DMS114 treated with DMSO at 0.1 percent for 48 hours (cell line): ENCODE data around the gene PLEKHM2.
"Not testable (repeated sequence)": the region's sequence is repeated elsewhere in the genome, so short reads cannot be mapped to it uniquely, and the experiment has no call there.

Experiments
- DNase-seq: peaks from one replicate; lab custom pipeline; 2025; ENCODE audit not compliant: unreplicated experiment; lab: John Stamatoyannopoulos, UW

PLEKHM2 gene

DNA sequence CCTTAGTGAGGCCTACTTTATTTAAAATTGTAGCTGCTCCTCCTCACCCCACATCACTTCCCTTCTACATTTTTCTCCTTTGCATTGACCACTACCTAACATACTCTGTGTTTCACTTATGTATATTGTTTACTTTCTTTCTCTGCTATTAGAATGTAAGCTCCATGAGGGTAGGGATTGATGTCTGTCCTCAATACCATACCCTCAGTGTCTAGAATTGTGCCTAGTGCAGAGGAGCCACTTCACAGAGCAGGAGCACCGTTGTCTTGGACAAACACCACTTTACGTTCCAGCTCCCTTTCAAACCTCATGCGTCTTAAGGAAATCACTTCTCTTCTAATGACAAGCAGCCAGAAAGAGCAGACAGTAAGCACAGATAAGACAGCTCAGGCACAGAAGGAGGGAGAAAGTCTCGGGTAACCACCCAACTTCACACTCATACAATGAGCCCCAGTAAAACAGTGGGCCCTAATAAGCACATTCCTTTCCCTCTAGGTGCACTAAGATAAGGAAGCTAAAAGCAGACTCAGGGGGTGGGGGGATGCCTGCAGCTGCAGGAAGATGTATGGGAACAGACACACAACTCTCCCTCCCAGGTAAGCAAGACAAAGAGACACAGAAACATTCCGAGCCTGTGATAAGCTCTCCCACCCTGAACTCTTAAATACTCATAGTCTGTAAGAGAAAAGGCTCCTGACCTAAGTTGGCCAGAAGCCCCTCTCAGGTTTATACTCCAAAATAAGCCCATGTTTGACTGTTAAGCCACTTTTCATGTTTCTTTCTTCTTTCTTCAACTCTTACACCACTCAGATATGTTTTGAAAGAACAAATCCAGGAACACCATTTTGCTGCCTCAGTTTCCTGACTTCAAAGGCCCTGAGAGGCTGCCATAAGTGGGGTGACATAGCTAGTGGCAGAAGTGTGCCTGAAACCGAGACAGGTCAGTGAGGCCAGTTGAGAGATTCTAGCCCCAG is 7.1 kb upstream of the PLEKHM2 start:
- no peak for DNase-seq

DNA sequence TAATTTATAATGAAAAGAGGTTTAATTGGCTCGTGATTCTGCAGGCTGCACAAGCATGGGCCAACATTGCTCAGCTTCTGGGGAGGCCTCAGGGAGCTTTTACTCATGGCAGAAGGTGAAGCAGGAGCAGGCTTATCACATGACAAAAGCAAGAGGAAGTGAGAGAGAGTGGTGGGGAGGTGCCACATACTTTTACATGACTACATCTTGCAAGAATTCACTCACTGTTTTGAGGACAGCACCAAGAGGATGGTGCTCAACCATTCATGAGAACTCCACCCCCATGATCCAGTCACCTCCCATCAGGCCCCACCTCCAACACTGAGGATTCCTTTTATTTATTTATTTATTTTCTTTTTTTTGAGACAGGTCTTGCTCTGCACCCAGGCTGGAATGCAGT is 5.5 kb upstream of the PLEKHM2 start:
- DNase-seq: no peak

DNA sequence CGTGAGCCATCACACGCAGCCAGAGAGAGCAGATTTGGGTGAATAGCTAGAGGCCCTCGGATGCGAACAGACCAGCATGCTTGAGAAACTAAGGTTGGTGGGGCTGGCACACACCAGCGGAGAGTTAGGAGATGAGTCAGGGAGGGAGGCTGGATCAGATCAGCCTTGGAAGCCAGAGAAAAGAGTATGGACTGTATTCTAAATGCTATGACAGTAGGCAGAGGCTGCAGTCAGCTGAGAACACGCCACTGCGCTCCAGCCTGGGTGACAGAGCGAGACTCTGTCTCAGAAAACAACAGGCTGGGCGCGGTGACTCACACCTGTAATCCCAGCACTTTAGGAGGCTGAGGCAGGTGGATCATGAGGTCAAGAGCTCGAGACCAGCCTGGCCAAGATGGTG is 4.0 kb upstream of the PLEKHM2 start:
- no peak for DNase-seq

- no peak for DNase-seq
These were observed 3.4 kb upstream of the PLEKHM2 start for GRCh38 chr1:15680561-15681348.

GRCh38 chr1:15681349-15682292 is 2.5 kb upstream of the PLEKHM2 start:
- DNase-seq: no peak

- DNase-seq: no peak
These were observed 1.2 kb upstream of the PLEKHM2 start for GRCh38 chr1:15682936-15683341.

DNA sequence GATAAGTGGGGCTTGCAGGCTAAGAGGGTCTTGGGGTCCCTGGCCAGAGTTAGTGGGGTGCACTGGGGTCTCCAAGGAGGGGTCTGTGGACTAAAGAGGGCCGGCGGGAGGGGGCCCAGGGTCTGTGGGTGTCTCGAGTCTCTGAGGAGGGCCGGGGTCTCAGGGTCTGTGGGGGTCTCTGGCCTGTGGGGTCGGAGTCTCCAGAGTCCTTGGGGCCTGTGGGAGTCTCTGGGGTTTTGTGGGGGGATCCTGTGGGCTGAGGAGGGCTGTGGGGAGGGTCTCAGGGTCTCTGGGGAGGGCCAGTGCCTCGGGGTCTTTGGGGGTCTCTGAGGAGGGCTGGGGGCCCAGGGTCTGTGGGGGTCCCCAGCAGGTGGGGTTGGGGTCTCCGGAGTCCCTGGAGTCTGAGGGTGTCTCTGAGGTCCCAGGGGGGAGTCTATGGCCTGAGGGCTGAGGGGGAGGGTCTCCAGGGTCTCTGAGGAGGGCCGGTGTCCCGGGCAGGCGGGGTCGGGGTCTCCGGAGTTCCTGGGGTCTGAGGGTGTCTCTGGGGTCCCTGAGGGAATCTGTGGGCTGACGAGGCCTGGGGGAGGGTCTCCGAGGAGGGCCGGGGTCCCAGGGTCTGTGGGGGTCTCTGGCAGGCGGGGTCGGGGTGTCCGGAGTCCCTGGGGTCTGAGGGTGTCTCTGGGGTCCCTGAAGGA is 628 bp upstream of the PLEKHM2 start:
- no peak for DNase-seq

DNA sequence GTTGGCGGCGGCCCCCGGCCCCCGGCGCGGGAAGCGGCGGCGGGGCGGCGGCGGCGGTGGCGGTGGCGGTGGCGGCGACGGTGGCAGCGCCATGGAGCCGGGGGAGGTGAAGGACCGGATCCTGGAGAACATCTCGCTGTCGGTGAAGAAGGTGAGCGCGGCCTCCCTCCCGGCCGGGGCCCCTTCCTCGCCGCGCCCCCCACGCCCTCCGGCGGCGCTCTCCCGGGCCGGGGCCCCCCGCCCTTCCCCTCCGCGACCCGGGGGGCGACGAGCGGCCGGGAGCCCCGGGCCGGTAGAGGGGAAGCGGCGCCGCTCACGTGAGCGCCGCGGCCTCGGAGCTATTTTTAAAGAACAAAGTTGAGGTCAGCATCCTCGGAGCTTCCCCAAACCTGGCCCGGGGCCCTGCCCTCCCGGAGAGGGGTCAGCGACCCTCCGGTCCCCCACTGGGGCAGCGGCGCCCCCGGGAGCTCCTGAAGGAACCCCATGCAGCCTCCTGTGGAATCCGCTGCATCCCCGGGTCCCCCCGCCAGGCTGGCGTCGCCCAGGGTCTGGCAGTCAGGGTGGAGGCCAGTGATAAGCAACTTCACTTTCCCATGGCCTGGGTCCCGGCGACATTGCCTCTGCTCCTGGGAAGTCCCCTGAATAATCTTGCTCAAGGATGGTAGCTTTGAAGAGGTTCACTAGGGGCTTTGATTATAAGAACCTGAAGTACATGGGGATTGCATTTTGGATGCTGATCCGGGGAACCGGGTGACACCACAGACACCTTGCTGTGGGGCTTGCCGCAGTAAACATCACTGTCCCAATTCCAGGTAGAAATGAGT is 560 bp downstream of the PLEKHM2 start:
- no peak for DNase-seq

GRCh38 chr1:15685820-15686219 is 1.7 kb downstream of the PLEKHM2 start:
- DNase-seq: no peak

- DNase-seq: no peak
These were observed 3.3 kb downstream of the PLEKHM2 start for GRCh38 chr1:15687446-15687845.

- DNase-seq: no peak
These were observed 6.2 kb downstream of the PLEKHM2 start for GRCh38 chr1:15690317-15690716.

DNA sequence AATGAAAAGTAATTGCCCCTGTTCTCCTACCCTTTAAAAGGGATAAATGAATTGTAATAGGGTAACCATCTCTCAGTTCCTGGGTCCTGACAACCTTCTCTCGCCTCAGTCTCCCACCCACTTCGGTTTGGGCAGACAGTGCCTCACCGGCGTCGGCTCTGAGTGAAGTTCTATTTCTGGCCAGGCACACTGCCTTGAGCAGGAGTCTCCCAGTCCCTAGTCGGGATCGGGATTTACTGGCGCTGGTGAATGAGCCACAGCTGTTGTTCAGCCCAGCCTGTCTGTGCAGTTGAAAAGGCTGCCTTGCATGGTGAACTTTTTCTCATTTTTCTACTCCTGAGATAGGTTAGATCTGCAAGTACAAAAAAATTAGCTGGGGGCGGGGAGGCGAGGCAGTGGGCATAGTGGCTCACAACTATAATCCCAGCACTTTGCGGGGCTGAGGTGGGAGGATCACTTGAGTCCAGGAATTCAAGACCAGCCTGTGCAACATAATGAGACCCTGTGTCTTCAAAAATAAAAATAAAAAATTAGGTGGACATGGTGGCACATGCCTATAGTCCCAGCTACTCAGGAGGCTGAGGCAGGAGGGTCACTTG is 7.4 kb downstream of the PLEKHM2 start:
- no peak for DNase-seq

GRCh38 chr1:15692121-15692682 is 8.1 kb downstream of the PLEKHM2 start:
- no peak for DNase-seq

DNA sequence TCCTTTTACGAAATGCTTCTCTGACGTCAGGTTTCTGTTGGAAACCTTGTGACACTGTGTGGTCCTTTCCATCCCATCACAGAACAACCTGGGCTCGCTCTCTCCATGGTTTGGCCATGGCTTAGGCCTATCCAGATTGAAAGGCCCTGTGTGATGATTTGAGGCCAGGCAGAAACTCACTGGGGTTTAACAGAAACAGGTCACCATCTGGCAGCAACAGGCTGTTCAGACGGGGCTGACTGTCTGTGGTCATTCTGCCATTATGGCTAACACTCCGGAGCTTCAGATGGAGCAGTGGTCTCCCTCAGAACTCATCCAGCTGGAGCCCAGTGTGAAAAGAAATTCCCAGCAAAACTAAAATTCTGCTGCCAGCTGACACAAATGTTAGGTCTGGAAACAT is 9.3 kb downstream of the PLEKHM2 start:
- DNase-seq: no peak

DNA sequence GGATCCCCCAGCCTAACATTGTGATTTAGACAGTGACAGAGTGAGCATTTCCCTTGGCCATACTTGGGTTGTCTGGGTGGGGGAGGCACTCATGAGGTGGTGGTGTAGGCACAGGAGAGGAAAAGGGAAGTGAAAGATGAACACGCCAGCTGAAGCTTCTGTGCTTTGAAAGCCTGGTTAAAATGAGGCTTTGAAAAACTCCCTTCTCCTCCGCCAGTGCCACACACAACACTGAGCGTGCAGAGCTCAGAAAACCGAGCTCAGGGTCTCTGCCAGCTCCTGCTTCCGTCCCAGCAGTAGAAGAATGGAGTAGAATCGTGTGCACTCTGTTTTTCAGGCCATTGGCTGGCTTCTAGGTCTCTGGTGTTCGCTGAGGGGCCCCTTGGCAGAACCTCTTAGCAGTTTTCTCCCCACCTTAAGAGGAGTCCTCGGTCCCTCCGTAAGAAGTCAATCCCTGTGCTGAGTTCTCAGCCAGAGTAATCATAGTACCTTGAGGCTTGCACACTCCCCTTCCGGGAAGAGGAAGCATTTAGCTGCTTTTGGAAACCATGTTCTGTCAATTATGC is 12.9 kb downstream of the PLEKHM2 start:
- no peak for DNase-seq

DNA sequence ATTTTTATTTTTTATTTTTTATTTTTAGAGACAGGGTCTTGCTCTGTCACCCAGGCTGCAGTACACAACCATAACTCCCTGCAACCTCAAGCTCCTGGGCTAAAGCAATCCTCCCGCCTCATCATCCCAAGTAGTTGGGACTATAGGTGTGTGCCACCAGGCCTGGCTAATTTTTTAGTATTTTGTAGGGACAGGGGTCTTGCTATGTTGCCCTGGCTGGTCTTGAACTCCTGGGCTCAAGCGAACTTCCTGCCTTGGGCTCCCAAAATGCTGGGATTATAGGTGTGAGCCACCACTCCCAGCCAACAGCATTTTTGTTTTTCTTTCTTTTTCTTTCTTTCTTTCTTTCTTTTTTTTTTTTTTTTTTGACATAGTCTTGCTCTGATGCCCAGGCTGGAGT is 14.1 kb downstream of the PLEKHM2 start:
- no peak for DNase-seq

- DNase-seq: not testable (repeated sequence)
These were observed 15.2 kb downstream of the PLEKHM2 start for GRCh38 chr1:15699321-15699720.

DNA sequence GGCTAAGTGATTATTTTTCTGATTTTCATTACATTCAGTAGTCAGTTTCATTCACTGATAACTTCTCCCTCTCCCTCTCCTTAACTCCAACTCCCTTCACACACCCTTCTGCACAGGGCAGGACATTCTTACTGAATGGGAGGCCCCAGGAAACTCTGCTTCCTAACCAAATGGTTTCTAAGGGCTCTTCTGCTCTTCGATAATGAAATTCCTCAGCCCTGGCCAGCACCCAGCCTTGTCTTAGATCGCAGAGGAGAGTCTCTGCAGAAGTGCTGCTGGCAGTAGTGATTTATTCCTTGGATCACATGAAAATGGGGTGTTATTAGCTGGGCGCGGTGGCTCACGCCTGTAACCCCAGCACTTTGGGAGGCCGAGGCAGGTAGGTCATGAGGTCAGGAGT is 16.4 kb downstream of the PLEKHM2 start:
- DNase-seq: no peak
